HG03457 (cell line): ENCODE data around the gene TMEM191C.
"Not testable (repeated sequence)": the region's sequence is repeated elsewhere in the genome, so short reads cannot be mapped to it uniquely, and the experiment has no call there.

Experiments
- ATAC-seq: cut with Tn5 transposase; IDR thresholded peaks from one replicate; pipeline ENCODE4 v1.9.1; 2021; ENCODE audit warnings: moderate number of reproducible peaks; ENCODE audit not compliant: unreplicated experiment

TMEM191C gene

DNA sequence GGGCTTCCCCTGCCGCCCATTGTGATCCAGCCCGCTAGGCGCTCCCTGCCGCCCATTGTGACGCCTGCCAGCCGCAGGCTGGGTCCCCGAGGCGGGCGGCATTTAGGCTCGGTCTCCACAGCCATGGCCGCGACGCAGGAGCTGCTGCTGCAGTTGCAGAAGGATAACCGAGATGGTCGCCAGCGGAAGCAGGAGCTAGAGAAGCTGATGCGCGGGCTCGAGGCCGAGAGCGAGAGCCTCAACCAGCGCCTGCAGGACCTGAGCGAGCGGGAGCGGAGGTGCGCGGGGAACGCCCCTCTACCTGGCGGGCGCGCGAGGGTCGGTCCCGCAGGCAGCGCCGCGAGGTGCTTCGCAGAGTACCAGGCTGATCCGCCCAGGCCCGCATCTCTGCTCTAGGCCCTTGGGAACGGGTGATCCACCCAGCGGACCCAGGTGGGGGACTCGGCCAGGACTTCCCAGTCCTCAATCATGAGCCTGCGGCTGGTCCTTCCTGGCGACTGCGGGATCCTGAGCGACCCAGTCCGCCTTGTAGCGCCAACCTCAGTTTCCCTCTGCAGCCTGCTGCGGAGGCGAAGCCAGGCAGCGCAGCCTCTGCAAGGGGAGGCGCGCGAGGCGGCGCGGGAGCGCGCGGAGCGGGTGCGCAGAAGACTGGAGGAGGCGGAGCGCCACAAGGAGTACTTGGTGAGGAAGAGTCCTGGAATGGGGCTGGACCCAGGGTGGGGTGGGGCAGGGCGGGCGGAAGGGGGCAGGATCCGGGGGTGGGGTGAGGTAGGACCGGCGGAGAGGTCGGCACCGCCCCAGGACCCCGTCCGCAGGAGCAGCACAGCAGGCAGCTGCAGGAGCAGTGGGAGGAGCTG, at the start of gene TMEM191C:
Gene TMEM191C (plus strand): TSS at position 51 of the 857 bp plus-strand sequence. CDS start 73 bp downstream, at position 124.
- peak; percentile 6 for ATAC-seq

DNA sequence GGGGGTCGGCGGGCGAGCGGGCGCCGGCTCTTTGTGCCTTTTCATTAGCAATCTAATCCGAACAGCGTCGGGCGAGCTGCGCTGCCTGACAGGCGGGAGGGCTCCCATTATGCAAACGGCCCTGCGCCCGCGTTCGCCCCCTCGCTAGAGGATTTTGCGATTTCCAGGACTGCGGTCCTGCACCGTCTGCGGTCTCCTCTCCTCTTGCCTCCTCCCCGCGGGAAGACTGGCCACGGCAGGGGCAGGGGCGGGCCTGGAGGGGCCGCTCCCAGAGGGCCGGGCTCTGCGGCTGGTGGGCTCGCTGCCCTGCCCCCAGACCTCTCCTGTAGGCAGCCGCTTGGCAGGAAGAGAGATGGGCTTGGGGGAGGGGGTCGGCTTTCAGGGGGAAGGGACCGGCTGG, 49.3 kb upstream of the TMEM191C start:
- not testable (repeated sequence) for ATAC-seq

DNA sequence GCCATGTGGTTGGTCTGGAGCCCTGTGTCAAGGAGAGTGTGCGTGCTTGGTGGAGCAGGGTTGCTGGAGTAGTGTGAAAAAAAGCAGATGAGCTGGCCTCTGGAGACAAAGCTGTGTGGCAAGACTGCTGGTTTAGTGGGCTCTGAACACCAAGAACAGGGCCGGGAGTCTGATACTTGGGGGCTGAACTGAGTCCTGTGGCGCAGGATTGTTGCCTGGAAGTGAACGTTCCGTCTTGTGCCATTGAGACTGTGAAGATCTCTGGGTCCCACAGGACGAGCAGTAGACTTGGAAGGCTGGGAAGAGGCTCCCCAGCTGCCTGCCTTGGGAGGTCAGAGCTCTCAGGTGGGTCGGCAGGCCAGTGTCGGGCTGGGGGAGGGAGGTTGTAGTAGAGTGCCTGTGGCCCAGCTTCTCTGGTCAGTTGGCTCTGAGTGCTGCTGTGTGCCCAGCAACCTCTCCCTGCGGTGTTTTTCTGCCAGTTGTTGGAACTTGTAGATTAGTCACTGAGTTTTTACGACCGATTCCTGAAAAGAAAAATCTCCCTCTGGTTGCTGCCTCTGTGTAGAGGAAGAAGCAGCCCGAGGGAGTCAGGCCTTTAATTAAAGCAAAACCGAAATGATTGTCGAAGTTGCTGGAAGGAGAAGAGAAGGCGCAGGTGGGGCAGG, 48.1 kb upstream of the TMEM191C start:
- not testable (repeated sequence) for ATAC-seq

DNA sequence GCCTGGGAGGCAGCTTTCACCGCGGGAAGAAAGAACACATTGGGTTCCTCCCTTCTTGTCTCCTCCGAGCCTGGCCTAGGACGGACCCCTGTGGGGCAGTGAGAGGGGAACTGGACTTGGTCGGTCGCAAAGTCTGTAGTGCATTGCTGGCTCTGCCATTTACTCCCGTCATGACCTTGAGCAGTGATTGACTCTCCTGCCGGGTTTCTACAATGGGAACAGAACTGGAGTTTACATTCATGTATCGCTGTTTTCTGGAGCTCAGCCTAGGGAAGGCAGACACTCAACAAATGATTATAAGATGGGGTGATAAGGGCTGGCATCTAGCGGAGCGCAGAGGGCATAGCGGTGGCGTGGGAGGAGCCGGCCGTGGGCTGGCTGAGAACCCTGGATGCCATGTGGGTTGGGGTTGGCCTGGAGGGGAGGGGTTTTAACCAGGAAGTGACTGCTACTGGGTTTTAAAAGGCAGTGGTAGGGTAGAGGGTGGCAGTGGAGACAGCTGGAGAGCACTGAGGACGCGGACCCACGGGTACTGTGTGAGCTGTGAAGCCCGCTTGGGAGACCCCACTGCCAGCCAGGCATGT, 46.9 kb upstream of the TMEM191C start:
- not testable (repeated sequence) for ATAC-seq

DNA sequence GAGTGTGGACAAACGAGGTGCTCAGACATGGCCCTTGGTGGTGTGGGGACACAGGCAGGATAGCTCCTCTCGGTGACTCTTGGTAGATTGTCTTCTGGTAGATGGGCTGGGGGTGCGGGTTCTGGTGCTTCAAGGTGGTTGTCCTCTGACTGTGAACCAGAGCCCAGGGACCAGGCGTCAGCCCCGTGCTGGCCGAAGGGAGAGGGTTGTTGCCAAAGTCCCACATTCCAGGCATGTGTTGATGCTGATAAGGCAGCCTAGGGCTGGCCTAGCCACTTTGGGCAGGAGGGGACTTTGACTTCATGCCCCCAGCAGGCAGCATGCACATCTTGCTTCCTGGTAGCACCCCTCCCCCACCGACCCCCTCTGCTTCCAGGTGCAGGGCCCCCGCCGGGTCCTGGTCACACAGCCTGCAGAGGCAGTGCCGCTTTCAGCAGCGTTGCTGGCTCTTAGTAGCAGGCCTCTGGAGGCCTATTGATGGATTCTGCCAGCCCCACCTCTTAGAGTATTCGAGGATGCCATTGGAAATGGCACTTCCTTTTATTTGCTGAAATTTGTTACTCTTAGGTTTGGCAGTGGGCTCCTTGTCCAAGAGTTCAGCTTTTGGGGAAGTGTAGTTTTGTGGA, 43.0 kb upstream of the TMEM191C start:
- ATAC-seq: not testable (repeated sequence)

DNA sequence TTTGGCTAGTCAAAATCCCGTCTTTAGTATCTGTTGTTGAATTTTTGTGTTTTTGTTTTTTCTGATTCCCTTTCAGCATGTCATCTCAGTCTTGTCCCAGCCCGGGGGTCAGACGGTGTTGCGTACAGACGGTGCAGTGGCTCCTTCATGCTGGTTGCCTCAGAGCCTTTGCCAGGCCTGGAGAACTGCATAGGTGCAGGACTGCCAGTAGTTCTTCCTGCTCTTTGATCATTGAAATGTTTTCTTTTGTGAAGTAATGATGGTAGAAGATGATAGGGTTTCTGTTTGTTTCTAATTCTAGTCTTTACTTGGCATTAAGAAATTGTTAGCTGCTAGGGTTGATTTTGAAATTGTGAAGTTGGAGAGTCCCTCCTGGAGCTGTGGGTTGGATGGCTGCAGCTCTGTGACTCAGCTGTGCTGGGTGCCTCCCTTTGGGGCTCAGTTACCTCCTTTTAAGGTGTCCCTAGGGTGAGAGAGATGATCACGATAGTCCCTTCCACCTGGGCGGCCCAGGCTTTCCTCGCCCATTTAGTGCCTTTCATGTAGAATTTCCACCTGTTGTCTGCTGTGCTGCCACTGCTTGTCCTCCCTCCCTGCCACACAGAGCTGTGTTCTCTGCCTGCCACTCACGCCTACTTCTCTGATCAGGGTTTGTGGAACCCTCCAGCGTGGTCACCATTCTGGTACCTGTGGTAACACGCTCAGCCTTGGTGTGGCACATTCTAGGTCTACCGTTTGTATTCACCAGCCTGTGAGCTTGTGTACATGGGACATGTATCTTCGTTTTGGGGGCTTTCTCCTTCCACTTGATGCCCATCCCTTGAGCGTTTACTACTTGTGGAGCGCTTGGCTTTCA, 32.6 kb upstream of the TMEM191C start:
- ATAC-seq: not testable (repeated sequence)

DNA sequence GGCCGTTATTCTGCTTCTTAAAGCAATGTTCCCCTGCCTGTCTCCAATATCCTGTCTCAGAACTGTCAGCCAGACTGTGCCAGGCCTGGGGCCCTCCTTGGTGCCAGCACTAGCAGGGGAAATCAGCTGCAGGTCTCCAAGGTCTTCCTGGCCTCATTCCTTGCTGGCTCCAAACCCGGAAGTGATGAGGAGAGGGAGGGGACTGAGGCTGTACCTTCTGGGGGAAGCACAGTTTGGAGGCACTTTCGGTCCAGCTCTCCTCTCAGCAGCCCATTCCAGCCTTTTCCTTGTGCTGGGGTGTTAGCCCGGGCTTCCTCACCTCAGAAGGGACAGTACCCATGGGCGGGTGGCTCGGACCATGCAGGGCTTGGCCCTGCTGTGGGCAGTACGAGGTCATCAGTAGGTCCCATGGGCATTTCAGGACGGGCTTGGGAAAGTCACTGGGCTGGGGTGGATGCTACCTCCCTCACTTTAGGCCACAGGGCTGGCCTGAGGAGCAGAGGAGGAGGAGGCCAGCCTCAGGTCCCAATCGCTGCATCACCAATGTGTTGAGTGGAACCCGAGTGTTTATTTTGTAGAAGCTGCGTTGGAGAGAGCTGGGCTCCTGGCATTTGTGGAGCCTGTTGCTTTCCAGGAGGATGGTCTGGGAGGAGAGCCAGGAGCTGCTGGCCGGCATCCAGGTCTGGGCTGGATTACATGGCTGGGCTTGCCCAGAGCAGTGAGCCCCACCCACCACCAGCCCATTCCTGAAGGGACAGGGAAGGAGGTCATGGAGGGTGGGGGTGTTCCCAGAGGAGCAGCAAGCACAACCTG, 31.0 kb upstream of the TMEM191C start:
- ATAC-seq: not testable (repeated sequence)

DNA sequence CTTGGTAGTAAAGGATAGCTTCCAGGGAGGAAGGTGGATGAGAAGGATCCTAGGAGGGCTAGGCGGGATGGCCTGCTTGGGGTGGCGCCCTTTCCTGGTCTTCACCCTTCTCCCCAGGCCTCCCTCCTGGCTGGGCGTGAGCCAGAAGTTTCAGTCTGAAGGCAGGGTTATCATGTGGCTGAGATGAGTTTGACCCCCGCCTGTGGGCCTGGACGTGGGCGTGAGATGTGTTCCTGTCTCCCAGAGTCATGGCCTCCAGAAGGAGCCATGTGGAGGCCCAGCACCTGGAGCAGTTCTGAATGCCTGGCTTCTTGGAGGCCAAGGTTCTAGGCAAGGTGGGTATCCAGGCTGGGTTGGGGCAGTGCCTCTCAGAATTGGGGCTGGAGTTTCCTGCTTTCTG, 29.2 kb upstream of the TMEM191C start:
- not testable (repeated sequence) for ATAC-seq

DNA sequence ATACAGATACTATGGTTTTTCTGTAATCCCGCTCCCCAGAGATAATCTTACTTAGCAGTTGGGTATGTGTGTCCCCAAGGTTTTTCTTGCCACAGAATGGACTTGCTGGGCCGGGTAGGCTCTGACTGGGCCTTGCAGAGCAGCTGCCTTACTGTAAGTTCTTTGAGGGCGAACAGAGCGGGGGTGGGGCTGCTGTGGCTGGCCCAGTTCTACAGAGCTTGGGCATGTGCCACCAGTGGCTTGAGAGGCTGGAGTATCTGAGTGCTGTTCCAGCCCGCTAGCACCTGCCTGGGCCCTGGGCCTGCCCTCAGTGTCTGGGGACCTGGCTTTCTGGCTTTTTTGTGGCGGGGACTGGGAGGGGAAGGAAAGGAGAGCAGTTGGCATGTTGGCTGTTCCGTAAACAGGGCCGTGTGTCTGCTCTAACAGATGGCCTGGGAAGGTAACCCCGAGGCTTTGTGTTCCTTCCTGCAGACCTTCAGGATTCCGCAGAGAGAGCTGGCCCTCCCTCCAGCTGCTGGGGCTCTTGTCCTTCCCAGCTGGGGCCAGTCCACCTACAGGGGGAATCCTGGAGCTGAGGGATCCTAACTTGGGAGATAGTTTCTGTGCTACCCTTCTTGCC, 27.1 kb upstream of the TMEM191C start:
- not testable (repeated sequence) for ATAC-seq

DNA sequence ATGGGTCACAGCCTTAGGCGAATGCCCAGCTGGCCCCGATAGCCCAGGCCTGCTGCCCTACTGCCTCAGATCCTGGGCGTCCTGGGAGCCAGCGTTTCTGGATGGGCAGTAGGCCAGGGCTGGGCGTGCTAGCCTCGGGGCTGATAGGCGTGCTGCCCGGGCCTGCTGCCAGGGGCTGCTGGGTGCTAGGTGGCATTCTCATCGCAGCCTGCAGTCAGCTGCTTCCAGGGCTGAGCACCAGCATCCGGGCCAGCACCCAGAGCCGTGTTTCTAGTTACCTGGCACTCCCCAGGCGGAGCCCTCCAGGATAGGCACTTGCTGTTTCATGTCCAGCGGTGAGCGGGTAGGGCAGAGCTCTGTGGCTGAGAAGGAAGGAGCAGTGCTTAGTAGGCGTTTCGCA, 26.5 kb upstream of the TMEM191C start:
- not testable (repeated sequence) for ATAC-seq

DNA sequence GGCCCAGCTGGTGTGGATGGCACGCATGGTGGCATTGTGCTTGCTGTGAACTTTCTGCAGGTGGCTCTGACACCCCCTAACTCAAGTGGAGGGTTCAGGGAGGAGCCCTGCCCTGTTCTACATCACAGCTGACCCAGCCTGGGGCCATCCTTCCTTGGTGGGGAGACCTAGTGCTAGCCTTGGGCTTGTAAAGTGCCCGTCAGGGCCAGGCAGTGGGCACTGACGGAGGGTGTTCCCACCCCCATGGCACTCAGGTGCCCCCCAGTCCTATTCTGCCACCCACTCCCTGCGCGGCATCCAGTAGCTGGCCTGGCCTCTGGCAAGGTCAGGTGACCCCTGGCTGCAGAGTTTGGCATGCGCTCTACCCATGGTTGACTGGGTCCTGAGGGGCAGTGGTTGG, 26.0 kb upstream of the TMEM191C start:
- ATAC-seq: not testable (repeated sequence)

DNA sequence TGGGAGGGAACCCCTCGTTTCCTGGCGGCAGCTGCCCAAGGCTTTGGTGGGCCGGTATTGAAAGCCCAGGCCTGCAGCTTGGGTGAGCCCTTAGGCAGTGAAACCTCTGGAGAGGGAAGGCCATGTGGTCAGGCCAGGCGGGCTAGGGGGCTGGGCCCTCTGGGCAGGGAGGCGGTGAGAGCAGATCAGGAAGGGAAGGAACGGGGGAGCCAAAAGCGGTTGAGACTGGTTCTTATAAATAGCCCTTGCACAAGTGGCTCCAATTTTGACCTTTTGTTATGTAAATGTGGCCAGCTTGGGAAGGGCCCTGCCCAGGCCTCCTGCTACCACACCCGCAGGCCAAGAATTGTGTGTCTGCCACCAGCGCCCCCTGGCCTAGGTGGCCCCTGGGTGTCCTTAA, 25.1 kb upstream of the TMEM191C start:
- ATAC-seq: not testable (repeated sequence)

DNA sequence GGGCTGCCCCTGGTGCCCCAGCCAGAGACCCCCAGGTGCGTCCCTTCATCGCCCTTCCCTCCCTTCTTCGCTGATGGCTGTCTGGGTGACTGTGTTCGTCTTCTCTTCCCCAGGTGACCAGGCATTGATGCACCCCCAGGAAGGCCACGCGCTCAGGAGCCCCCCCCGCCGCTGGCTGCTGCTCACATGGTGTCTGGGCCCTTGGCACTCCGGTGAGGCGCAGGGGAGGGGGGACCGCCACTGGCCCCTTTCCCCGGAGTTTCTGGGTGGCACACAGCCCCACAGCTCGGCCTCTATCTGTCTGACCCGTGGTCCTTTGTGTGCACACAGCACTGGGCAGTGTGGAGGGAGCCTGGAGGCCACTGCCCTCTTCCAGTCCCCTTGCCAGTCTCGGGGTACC, 24.5 kb upstream of the TMEM191C start:
- ATAC-seq: not testable (repeated sequence)

DNA sequence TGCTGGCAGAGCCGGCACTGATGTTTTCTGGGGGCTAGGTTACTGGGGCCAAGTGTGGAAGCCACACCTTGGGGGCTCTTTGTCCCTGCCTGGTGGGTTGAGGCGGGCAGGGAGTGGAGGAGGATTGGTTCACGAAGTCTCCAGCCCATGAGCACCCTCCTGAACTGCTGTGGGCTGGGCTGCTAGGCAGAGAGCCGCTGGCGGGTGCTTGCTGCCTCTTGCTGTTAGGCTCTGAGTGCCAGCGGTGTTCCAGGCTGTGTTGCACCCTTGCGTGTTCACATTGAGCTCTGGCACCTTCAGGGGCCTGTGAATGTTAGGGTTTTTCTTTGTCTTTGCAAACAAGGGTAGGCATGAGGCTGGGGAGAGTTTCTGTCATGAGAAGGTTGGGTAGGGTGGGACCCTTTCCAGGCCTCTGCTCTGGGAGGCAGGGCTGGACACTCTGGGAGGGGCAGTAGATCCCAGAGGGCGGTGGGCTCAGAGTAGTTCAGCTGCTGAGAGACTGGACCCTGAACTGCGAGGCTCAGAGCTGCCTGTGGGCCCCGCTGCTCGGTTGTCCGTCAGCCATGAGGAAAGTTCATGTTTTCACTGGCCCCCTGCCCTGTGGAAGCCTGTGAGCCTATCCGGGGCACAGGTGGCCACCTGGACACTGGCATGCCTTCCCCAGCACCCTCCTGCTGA, 24.0 kb upstream of the TMEM191C start:
- no peak for ATAC-seq

DNA sequence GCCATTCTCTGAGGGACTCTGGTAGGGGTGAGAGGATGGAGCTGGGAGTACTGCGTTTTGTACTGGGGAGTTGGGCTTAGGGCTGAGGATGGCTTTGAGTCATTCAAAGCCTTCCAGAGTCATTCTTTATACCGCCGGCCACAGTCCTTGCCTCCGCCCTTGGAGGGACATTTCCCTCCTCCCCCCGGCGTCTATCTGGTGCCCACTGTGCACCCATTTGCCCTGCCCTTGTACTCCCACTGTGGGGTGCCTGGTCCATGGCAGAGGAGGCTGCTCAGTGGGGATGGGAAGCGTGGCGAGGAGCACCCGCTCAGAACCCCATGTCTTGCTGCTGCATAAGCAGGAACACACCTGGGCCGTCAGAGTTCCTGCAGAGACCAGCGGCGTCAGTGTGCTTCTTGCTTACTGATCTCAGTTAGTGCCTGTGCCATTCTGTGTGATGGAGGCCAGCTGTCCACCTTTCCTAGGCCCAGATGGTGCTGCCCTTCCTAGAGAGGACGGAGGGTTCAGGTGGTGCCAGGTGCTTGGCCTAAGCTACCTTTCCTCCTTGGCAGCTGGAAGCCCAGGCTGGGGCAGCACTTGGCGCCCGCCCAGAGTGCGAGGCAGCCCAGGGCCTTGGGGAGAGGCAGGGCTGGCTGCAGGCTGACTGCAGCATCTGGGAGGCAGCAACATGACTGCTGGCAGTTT, 23.3 kb upstream of the TMEM191C start:
- no peak for ATAC-seq

DNA sequence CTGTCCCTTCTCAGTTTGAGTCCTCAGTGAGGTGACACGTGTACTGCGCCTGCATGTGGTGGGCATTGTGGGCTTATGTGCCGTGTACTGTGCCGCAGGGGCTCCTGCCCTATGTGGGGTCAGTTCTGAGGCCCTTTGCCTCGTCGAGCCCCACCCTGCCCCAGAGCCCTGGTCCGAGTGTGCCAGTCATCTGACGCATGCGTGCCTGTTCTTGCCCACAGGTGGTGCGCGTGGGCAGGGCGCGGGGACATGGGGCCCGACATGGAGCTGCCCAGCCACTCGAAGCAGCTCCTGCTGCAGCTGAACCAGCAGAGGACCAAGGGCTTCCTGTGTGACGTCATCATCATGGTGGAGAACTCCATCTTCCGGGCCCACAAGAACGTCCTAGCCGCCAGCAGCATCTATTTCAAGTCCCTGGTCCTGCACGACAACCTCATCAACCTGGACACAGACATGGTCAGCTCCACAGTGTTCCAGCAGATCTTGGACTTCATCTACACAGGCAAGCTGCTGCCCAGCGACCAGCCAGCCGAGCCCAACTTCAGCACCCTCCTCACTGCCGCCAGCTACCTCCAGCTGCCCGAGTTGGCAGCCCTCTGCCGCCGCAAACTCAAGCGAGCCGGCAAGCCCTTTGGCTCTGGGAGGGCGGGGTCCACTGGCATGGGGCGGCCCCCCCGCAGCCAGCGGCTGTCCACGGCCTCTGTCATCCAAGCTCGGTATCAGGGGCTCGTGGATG, 22.3 kb upstream of the TMEM191C start:
- ATAC-seq: no peak

DNA sequence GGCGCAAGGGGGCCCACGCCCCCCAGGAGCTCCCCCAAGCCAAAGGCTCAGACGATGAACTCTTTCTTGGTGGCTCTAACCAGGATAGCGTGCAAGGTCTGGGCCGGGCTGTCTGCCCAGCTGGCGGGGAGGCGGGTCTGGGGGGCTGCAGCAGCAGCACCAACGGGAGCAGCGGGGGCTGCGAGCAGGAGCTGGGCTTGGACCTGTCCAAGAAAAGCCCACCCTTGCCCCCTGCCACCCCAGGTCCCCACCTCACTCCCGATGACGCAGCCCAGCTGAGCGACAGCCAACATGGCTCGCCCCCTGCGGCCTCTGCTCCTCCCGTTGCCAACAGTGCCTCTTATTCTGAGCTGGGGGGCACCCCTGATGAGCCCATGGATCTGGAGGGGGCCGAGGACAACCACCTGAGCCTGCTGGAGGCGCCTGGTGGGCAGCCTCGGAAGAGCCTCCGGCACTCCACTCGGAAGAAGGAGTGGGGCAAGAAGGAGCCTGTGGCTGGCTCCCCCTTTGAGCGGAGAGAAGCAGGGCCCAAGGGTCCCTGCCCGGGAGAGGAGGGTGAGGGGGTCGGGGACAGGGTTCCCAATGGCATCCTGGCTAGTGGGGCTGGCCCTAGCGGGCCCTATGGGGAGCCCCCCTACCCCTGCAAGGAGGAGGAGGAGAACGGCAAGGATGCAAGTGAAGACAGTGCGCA, 21.6 kb upstream of the TMEM191C start:
- no peak for ATAC-seq
